ENCODE data around the gene LTB.

Gene LTB, protein sequence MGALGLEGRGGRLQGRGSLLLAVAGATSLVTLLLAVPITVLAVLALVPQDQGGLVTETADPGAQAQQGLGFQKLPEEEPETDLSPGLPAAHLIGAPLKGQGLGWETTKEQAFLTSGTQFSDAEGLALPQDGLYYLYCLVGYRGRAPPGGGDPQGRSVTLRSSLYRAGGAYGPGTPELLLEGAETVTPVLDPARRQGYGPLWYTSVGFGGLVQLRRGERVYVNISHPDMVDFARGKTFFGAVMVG

GRCh38 chr6:31582230-31582643 lies at the start of gene LTB:
TSS of gene LTB (minus strand) at chr6:31582424. CDS start at chr6:31582417, 7 bp downstream.
- TF ChIP-seq CTCF (IDR thresholded peaks at IDR 0.05; ENCODE audit: borderline replicate concordance, control extremely low read depth, extremely low read depth, insufficient read depth, missing control alignments) = no peak
- DNase-seq (ENCODE audit: low spot score) = no peak
- in situ Hi-C loops (cut with MboI; ENCODE audit: low sequenced_read_pairs, unreplicated experiment) = no loop called here

DNA sequence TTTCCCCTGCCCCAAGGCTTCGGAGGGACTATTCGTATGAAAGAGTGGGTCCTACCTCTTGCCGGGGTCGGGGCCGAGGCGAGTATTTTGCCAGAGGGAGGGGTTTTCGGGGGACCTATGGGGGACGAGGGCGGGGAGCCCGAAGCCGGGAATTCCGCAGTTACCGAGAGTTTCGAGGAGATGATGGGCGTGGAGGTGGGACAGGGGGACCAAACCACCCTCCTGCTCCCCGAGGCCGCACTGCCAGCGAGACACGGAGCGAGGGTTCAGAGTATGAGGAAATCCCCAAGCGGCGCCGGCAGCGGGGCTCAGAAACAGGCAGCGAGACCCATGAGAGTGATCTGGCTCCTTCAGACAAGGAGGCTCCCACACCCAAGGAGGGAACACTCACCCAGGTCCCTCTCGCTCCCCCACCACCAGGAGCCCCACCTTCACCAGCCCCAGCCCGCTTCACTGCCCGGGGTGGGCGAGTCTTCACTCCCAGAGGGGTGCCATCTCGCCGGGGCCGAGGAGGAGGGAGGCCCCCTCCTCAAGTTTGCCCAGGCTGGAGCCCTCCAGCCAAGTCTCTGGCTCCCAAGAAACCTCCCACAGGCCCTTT lies 49.6 kb upstream of the LTB start:
- in situ Hi-C loops (cut with MboI; ENCODE audit: low sequenced_read_pairs, unreplicated experiment) = no loop called here
- DNase-seq (ENCODE audit: low spot score) = no peak
- TF ChIP-seq CTCF (IDR thresholded peaks at IDR 0.05; ENCODE audit: borderline replicate concordance, control extremely low read depth, extremely low read depth, insufficient read depth, missing control alignments) = no peak

DNA sequence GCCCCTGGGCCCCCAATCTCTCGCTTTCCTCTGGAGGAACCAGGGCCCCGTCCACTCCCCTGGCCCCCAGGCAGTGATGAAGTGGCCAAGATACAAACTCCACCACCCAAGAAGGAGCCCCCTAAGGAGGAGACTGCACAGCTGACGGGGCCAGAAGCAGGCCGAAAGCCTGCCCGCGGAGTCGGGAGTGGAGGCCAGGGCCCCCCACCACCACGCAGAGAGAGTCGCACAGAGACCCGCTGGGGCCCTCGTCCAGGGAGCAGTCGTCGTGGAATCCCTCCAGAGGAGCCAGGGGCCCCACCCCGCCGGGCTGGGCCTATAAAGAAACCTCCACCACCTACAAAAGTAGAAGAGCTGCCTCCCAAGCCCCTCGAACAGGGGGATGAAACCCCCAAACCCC lies 49.0 kb upstream of the LTB start:
- TF ChIP-seq CTCF (IDR thresholded peaks at IDR 0.05; ENCODE audit: borderline replicate concordance, control extremely low read depth, extremely low read depth, insufficient read depth, missing control alignments) = no peak
- in situ Hi-C loops (cut with MboI; ENCODE audit: low sequenced_read_pairs, unreplicated experiment) = no loop called here
- no peak for DNase-seq (ENCODE audit: low spot score)

GRCh38 chr6:31630177-31630934 lies 48.1 kb upstream of the LTB start:
- in situ Hi-C loops (cut with MboI; ENCODE audit: low sequenced_read_pairs, unreplicated experiment) = no loop called here
- TF ChIP-seq CTCF (IDR thresholded peaks at IDR 0.05; ENCODE audit: borderline replicate concordance, control extremely low read depth, extremely low read depth, insufficient read depth, missing control alignments) = no peak
- no peak for DNase-seq (ENCODE audit: low spot score)

GRCh38 chr6:31629014-31629413 lies 46.8 kb upstream of the LTB start:
- in situ Hi-C loops (cut with MboI; ENCODE audit: low sequenced_read_pairs, unreplicated experiment) = no loop called here
- DNase-seq (ENCODE audit: low spot score) = no peak
- TF ChIP-seq CTCF (IDR thresholded peaks at IDR 0.05; ENCODE audit: borderline replicate concordance, control extremely low read depth, extremely low read depth, insufficient read depth, missing control alignments) = no peak

- in situ Hi-C loops (cut with MboI; ENCODE audit: low sequenced_read_pairs, unreplicated experiment) = no loop called here
- no peak for TF ChIP-seq CTCF (IDR thresholded peaks at IDR 0.05; ENCODE audit: borderline replicate concordance, control extremely low read depth, extremely low read depth, insufficient read depth, missing control alignments)
- no peak for DNase-seq (ENCODE audit: low spot score)
Observed at GRCh38 chr6:31627690-31628287, 45.6 kb upstream of the LTB start.
